K562 (cell line): ENCODE measurements around the gene CDC45. TPM values are rescaled to one million over a fixed set of nuclear protein-coding genes. Genes with fewer than 3 reads are reported as not detected.

ENCODE experiments used
- ATAC-seq: fragments of 200-7000 bp; cut with Tn5 transposase; 3 replicates; pipeline ENCODE4 v1.9.1; 2020; ENCODE audit warnings: moderate library complexity
- BruUV-seq: library from RNA; stranded (reverse); fragments of 400-500 nt; replicated peaks from 2 replicates; lab custom pipeline; 2021; lab: Mats Ljungman, UMichigan
- CTCF ChIA-PET: fragments of 300-600 bp; formaldehyde crosslinking; extraction: SDS; loops from one replicate; lab custom pipeline; 2021; ENCODE audit warnings: low intra/inter-chr PET ratio; lab: Yijun Ruan, JAX
- POLR2A ChIA-PET: fragments of 300-600, 350-650 bp; sonication (Branson Sonifier 250); formaldehyde crosslinking; extraction: SDS; loops from one replicate; lab custom pipeline; 2021; ENCODE audit warnings: antibody characterized with exemption, inconsistent platforms; lab: Yijun Ruan, JAX
- DNase-seq, 4 experiments: peaks; one replicate each; pipeline versions ENCODE4 v3.0.0 to v3.0.0-alpha.2; 2011 to 2018; ENCODE audit warnings: low spot score in 3 of 4, mixed read lengths in 3 of 4; ENCODE audit errors: extremely low read depth in 1 of 4
- FAIRE-seq: peaks from 2 replicates; lab custom pipeline; 2011; peaks lifted over from hg19 to GRCh38; lab: Jason Lieb, UNC
- H2AFZ ChIP-seq: 2 replicates; pipeline ENCODE4 v1.6.0; 2011; ENCODE audit warnings: low read depth, low read length, control low read depth, inconsistent platforms
- H3K27ac ChIP-seq: fragments of 200-600 bp; 3 replicates; pipeline ENCODE4 v1.8.0; 2011; ENCODE audit warnings: low read depth, mild to moderate bottlenecking, control low read depth, inconsistent platforms, low read length, moderate library complexity, mixed read lengths; ENCODE audit errors: extremely low read depth
- H3K27me3 ChIP-seq, 2 experiments: fragments of 300-600 bp in 1 of 2; 2 replicates in 1 of 2; 3 replicates in 1 of 2; pipeline versions ENCODE4 v1.6.0 to v1.8.0; 2011; ENCODE audit warnings: inconsistent platforms in 2 of 2, low read length in 2 of 2, mild to moderate bottlenecking in 1 of 2, mixed read lengths in 1 of 2, moderate library complexity in 1 of 2; ENCODE audit not compliant: control insufficient read depth in 2 of 2, insufficient read depth in 2 of 2
- H3K36me3 ChIP-seq: fragments of 300-600 bp; 3 replicates; pipeline ENCODE4 v1.8.0; 2011; ENCODE audit warnings: mild to moderate bottlenecking, low read length, inconsistent platforms; ENCODE audit not compliant: control insufficient read depth, insufficient read depth
- H3K4me1 ChIP-seq, 2 experiments: fragments of 200-600 bp in 1 of 2; replicated peaks in 1 of 2; 2 replicates in 1 of 2; 3 replicates in 1 of 2; pipeline versions ENCODE4 v1.5.1 to v1.8.0; 2011; ENCODE audit warnings: inconsistent platforms in 2 of 2, low read length in 2 of 2, mild to moderate bottlenecking in 1 of 2, mixed read lengths in 1 of 2, moderate library complexity in 1 of 2; ENCODE audit not compliant: control insufficient read depth in 2 of 2, insufficient read depth in 2 of 2
- H3K4me2 ChIP-seq: 2 replicates; pipeline ENCODE4 v1.6.1; 2011; ENCODE audit warnings: low read length, control low read depth, inconsistent platforms, mixed read lengths; ENCODE audit not compliant: insufficient read depth
- H3K4me3 ChIP-seq: fragments of 200-600 bp; sonication (generic), shearing (Covaris generic); 2 replicates; pipeline ENCODE4 v1.5.1; 2016; ENCODE audit warnings: control low read depth, inconsistent platforms
- H3K79me2 ChIP-seq: fragments of 200-600 bp; 3 replicates; pipeline ENCODE4 v1.8.0; 2011; ENCODE audit warnings: low read length, inconsistent platforms; ENCODE audit not compliant: control insufficient read depth, insufficient read depth
- H3K9ac ChIP-seq, 2 experiments: 2 replicates each; pipeline versions ENCODE4 v1.6.0 to v1.6.1; 2011; ENCODE audit warnings: low read depth in 2 of 2, low read length in 2 of 2, control low read depth in 1 of 2, inconsistent platforms in 1 of 2, mild to moderate bottlenecking in 1 of 2, mixed read lengths in 1 of 2; ENCODE audit not compliant: insufficient read depth in 1 of 2
- H3K9me1 ChIP-seq: one replicate; pipeline ENCODE4 v1.6.0; 2011; ENCODE audit warnings: inconsistent platforms, mild to moderate bottlenecking, low read length, moderate library complexity; ENCODE audit not compliant: control insufficient read depth, insufficient read depth
- H3K9me3 ChIP-seq: replicated peaks from 2 replicates; pipeline ENCODE4 v1.5.1; 2011; ENCODE audit warnings: low read depth, low read length, inconsistent platforms; ENCODE audit not compliant: control insufficient read depth, insufficient read depth
- H4K20me1 ChIP-seq: replicated peaks from 2 replicates; pipeline ENCODE4 v1.6.1; 2011; ENCODE audit warnings: low read length, inconsistent platforms, mixed read lengths; ENCODE audit not compliant: control insufficient read depth, insufficient read depth
- CHD1 ChIP-seq: fragments of 200-600 bp; sonication (generic); IDR thresholded peaks from one replicate; pipeline ENCODE4 v1.6.1; 2012; ENCODE audit warnings: mild to moderate bottlenecking, moderate library complexity, low read length, inconsistent platforms
- DMBX1 ChIP-seq: fragments of 250-450 bp; sonication (Bioruptor Pico); IDR thresholded peaks from 2 replicates; pipeline ENCODE4 v1.8.0; 2022; ENCODE audit warnings: inconsistent platforms, mild to moderate bottlenecking, moderate library complexity, borderline replicate concordance
- E2F3 ChIP-seq: fragments of 250-450 bp; sonication (Bioruptor Pico); IDR thresholded peaks from 2 replicates; pipeline ENCODE4 v1.4.0; 2020; ENCODE audit warnings: mild to moderate bottlenecking
- E2F4 ChIP-seq: sonication (generic); formaldehyde crosslinking; IDR thresholded peaks from 2 replicates; pipeline ENCODE4 v1.8.0; 2022; ENCODE audit warnings: mild to moderate bottlenecking, low read depth, missing genetic modification reagents
- FOS ChIP-seq: IDR thresholded peaks from 3 replicates; pipeline ENCODE4 v1.6.1; 2011; ENCODE audit not compliant: insufficient read length; ENCODE audit errors: extremely low read depth
- GATAD2A ChIP-seq: fragments of 450-650 bp; IDR thresholded peaks from 2 replicates; pipeline ENCODE4 v1.6.1; 2017
- KDM2B ChIP-seq: fragments of 250-450 bp; sonication (Bioruptor Pico); IDR thresholded peaks from 2 replicates; pipeline ENCODE4 v1.8.0; 2021; ENCODE audit warnings: mild to moderate bottlenecking, moderate library complexity
- NRF1 ChIP-seq, 2 experiments: fragments of 450-650 bp; IDR thresholded peaks in 1 of 2; conservative IDR thresholded peaks in 1 of 2; 2 replicates each; pipeline ENCODE4 v1.6.1; 2014; ENCODE audit warnings: mild to moderate bottlenecking in 2 of 2
- POLR2B ChIP-seq: fragments of 450-650 bp; IDR thresholded peaks from 2 replicates; pipeline ENCODE4 v1.6.1; 2018; ENCODE audit warnings: low read depth; ENCODE audit not compliant: partially characterized antibody
- RREB1 ChIP-seq: fragments of 250-450 bp; sonication (Bioruptor Pico); IDR thresholded peaks from 2 replicates; pipeline ENCODE4 v1.4.0; 2020
- SOX6 ChIP-seq: fragments of 450-650 bp; IDR thresholded peaks from 2 replicates; pipeline ENCODE4 v1.6.1; 2014; ENCODE audit warnings: mild to moderate bottlenecking
- ZNF143 ChIP-seq: sonication (generic); formaldehyde crosslinking; IDR thresholded peaks from 2 replicates; pipeline ENCODE4 v1.9.0; 2022; ENCODE audit warnings: mild to moderate bottlenecking, missing genetic modification reagents
- WGBS: fragments of 100-300 bp; shearing (Covaris generic); methylation state at CpG from one replicate; pipeline ENCODE4 v1.1.6; 2016; ENCODE audit warnings: low coverage, mixed read lengths; ENCODE audit not compliant: insufficient coverage; ENCODE audit errors: missing lambda C conversion rate; 5-methylcytosine and 5-hydroxymethylcytosine counted together
- in situ Hi-C: fragments of 300-500 bp; cut with MboI; formaldehyde crosslinking; loops from 4 replicates; pipeline ENCODE4 v1.15.0; 2018; ENCODE audit warnings: inconsistent platforms, mixed read lengths
- intact Hi-C: fragments of 100-400 bp; cut with micrococcal nuclease; formaldehyde crosslinking; loops from 2 replicates; pipeline ENCODE4 v1.14.2; 2022
- polyA plus RNA-seq, 8 experiments: library from polyadenylated mRNA; depleted of rRNA in 4 of 8; stranded (reverse) in 5 of 8; unstranded in 3 of 8; fragments of >200 nt; fragmentation: Nextera tagmentation in 2 of 8; fragmentation: Illumina TruSeq in 1 of 8; extraction: Ambion mirVana in 2 of 8; extraction: Trizol in 1 of 8; gene quantifications; 2 replicates each; pipeline versions ENCODE4 v1.2.1 to v1.2.3, GENCODE V29; 2011 to 2014; ENCODE audit warnings: inconsistent platforms in 1 of 8, missing spikeins in 1 of 8
- total RNA-seq, 7 experiments: library from RNA; depleted of rRNA in 6 of 7; stranded (reverse); fragments of >200 nt in 6 of 7; fragmentation: Illumina TruSeq in 2 of 7; extraction: Trizol in 2 of 7; gene quantifications; 2 replicates each; pipeline versions ENCODE4 v1.2.1 to v1.2.3, GENCODE V29; 2011 to 2021; ENCODE audit warnings: low replicate concordance in 1 of 7

CDC45 gene
- total and polyA plus RNA-seq, 9 of the 15 experiments (the other 6 are each of a cell fraction or from before 2014, with no cell fraction given) = 251 to 580 (median 410) TPM

- in situ Hi-C loops (no loop called here), intact Hi-C loops (loop anchor here (5.0 kb wide), 1 partner anchor 74 kb away; no protein-coding TSS in a partner anchor)
- POLR2A ChIA-PET = interaction anchor here (0.6 to 1.6 kb wide), 10 partner anchors 8 to 1508 kb away, joined by 3 to 6 read pairs (median 3); partner anchors contain the start of gene CDC45
- FAIRE-seq (no peak), DNase-seq (peak in 1 of 4 experiments; percentile 10), ATAC-seq (no peak)
- H3K27ac ChIP-seq = no peak overlapping the region
- peaks cover 1% of the 10 kb centered on the region; the same call in 1 of the 2 replicates for H4K20me1 ChIP-seq
- no peak overlapping the region for H3K4me2 ChIP-seq
- no TSS peak for BruUV-seq
- H2AFZ ChIP-seq = no peak overlapping the region
- H3K4me1 ChIP-seq = peaks cover 0 to 1% of the 10 kb centered on the region in 2 experiments; a peak in 2 of 5 replicates
- 6% methylated on average over 8 of the region's 8 CpGs for WGBS
- CTCF ChIA-PET = interaction anchor here (0.6 kb wide), 1 partner anchor 334 kb away, joined by 4 read pairs; no protein-coding TSS in a partner anchor
- no peaks in the 10 kb centered on the region for H3K36me3 ChIP-seq
- H3K9ac ChIP-seq = no peak overlapping the region
- no peaks in the 10 kb centered on the region for H3K9me1 ChIP-seq
- H3K79me2 ChIP-seq = no peaks in the 10 kb centered on the region
- H3K9me3 ChIP-seq = no peaks in the 10 kb centered on the region
- H3K27me3 ChIP-seq = peaks cover 55 to 67% of the 10 kb centered on the region in 2 experiments
- no peak overlapping the region for H3K4me3 ChIP-seq
- TF ChIP-seq GATAD2A = no peak
- no peak for TF ChIP-seq CHD1
- TF ChIP-seq E2F4 (CRISPR knock-in tag) = no peak
- no peak for TF ChIP-seq SOX6
- no peak for TF ChIP-seq POLR2B
- no peak for TF ChIP-seq NRF1 (conservative IDR thresholded peaks at IDR 0.05 in 1 of 2, IDR thresholded peaks at IDR 0.05 in 1 of 2)
- no peak for TF ChIP-seq FOS
- TF ChIP-seq DMBX1 = no peak
- no peak for TF ChIP-seq RREB1 (CRISPR knock-in tag)
- no peak for TF ChIP-seq ZNF143 (CRISPR knock-in tag)
- no peak for TF ChIP-seq KDM2B (CRISPR knock-in tag)
- no peak for TF ChIP-seq E2F3
Observed at GRCh38 chr22:19533049-19533626, 53.4 kb downstream of the CDC45 start.
